ENCODE data around the gene TPD52L1. TPM values are rescaled to one million over a fixed set of nuclear protein-coding genes. Genes with fewer than 3 reads are reported as not detected.

TPD52L1 gene
- total and polyA plus RNA-seq, 2 experiments from 2014 or later = 22.8 to 24.0 TPM

DNA sequence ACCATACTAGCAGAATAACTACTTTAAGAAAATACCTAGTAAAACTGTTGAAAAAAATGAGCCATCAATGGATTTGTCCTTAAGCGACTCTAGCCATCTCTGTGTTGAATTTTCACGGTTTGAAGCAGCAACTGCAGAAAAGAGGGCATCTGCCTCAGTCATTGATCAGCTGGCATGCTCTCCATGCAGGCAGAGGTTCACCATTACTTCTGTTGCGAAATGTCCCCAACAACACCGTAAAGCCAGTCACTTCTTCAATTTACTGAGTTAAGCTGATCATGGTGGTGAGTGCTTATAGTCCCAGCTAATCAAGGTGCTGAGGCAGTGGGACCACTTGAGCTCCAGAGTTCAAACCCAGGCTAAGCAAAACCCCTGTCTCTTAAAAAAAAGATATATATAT, 11.1 kb downstream of the TPD52L1 start:
- TF ChIP-seq REST (IDR thresholded peaks at IDR 0.05; ENCODE audit: unreplicated experiment) = no peak
- no peak for TF ChIP-seq JUNB (IDR thresholded peaks at IDR 0.05; ENCODE audit: unreplicated experiment)
- TF ChIP-seq POLR2AphosphoS5 (IDR thresholded peaks at IDR 0.05; ENCODE audit: low read depth) = no peak
- TF ChIP-seq CREB1 (CRISPR knock-in tag; IDR thresholded peaks at IDR 0.05; ENCODE audit: low read depth) = no peak
- TF ChIP-seq STAT1 (IDR thresholded peaks at IDR 0.05; ENCODE audit: unreplicated experiment) = no peak
- TF ChIP-seq, protein P1, sequence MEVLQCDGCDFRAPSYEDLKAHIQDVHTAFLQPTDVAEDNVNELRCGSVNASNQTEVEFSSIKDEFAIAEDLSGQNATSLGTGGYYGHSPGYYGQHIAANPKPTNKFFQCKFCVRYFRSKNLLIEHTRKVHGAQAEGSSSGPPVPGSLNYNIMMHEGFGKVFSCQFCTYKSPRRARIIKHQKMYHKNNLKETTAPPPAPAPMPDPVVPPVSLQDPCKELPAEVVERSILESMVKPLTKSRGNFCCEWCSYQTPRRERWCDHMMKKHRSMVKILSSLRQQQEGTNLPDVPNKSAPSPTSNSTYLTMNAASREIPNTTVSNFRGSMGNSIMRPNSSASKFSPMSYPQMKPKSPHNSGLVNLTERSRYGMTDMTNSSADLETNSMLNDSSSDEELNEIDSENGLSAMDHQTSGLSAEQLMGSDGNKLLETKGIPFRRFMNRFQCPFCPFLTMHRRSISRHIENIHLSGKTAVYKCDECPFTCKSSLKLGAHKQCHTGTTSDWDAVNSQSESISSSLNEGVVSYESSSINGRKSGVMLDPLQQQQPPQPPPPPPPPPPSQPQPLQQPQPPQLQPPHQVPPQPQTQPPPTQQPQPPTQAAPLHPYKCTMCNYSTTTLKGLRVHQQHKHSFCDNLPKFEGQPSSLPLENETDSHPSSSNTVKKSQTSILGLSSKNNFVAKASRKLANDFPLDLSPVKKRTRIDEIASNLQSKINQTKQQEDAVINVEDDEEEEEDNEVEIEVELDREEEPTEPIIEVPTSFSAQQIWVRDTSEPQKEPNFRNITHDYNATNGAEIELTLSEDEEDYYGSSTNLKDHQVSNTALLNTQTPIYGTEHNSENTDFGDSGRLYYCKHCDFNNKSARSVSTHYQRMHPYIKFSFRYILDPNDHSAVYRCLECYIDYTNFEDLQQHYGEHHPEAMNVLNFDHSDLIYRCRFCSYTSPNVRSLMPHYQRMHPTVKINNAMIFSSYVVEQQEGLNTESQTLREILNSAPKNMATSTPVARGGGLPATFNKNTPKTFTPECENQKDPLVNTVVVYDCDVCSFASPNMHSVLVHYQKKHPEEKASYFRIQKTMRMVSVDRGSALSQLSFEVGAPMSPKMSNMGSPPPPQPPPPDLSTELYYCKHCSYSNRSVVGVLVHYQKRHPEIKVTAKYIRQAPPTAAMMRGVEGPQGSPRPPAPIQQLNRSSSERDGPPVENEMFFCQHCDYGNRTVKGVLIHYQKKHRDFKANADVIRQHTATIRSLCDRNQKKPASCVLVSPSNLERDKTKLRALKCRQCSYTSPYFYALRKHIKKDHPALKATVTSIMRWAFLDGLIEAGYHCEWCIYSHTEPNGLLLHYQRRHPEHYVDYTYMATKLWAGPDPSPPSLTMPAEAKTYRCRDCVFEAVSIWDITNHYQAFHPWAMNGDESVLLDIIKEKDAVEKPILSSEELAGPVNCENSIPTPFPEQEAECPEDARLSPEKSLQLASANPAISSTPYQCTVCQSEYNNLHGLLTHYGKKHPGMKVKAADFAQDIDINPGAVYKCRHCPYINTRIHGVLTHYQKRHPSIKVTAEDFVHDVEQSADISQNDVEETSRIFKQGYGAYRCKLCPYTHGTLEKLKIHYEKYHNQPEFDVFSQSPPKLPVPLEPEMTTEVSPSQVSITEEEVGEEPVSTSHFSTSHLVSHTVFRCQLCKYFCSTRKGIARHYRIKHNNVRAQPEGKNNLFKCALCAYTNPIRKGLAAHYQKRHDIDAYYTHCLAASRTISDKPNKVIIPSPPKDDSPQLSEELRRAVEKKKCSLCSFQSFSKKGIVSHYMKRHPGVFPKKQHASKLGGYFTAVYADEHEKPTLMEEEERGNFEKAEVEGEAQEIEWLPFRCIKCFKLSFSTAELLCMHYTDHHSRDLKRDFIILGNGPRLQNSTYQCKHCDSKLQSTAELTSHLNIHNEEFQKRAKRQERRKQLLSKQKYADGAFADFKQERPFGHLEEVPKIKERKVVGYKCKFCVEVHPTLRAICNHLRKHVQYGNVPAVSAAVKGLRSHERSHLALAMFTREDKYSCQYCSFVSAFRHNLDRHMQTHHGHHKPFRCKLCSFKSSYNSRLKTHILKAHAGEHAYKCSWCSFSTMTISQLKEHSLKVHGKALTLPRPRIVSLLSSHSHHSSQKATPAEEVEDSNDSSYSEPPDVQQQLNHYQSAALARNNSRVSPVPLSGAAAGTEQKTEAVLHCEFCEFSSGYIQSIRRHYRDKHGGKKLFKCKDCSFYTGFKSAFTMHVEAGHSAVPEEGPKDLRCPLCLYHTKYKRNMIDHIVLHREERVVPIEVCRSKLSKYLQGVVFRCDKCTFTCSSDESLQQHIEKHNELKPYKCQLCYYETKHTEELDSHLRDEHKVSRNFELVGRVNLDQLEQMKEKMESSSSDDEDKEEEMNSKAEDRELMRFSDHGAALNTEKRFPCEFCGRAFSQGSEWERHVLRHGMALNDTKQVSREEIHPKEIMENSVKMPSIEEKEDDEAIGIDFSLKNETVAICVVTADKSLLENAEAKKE (CRISPR knock-in tag; IDR thresholded peaks at IDR 0.05) = no peak
- no peak for TF ChIP-seq EZH2phosphoT487 (IDR thresholded peaks at IDR 0.05; ENCODE audit: unreplicated experiment)
- no peak for TF ChIP-seq ZNF331 (CRISPR knock-in tag; IDR thresholded peaks at IDR 0.05; ENCODE audit: low read depth)
- TF ChIP-seq EZH2 (IDR thresholded peaks at IDR 0.05; ENCODE audit: low read depth, unreplicated experiment) = no peak
- TF ChIP-seq, protein P2, sequence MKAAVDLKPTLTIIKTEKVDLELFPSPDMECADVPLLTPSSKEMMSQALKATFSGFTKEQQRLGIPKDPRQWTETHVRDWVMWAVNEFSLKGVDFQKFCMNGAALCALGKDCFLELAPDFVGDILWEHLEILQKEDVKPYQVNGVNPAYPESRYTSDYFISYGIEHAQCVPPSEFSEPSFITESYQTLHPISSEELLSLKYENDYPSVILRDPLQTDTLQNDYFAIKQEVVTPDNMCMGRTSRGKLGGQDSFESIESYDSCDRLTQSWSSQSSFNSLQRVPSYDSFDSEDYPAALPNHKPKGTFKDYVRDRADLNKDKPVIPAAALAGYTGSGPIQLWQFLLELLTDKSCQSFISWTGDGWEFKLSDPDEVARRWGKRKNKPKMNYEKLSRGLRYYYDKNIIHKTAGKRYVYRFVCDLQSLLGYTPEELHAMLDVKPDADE (IDR thresholded peaks at IDR 0.05) = no peak
- no peak for TF ChIP-seq ZNF114 (CRISPR knock-in tag; IDR thresholded peaks at IDR 0.05)
- no peak for TF ChIP-seq CTCF (conservative IDR thresholded peaks at IDR 0.05; ENCODE audit: low read depth in 2 of 2)
- TF ChIP-seq NANOG (IDR thresholded peaks at IDR 0.05; ENCODE audit: borderline replicate concordance) = no peak
- no peaks in the 10 kb centered on the region for H3K9me3 Mint-ChIP-seq
- no peak for ATAC-seq
- no peaks in the 10 kb centered on the region for H4K20me1 ChIP-seq (replicated peaks; ENCODE audit: insufficient read depth)
- no peaks in the 10 kb centered on the region for H3F3A ChIP-seq (replicated peaks; ENCODE audit: low read depth)
- no peak for DNase-seq (ENCODE audit: low spot score)
- no peaks in the 10 kb centered on the region for H3K79me2 ChIP-seq (replicated peaks; ENCODE audit: insufficient read depth)
- H3K9me2 ChIP-seq (ENCODE audit: insufficient read depth) = peaks cover 7% of the 10 kb centered on the region; the same call in 1 of the 2 replicates
- H3K4me3 Mint-ChIP-seq = no peak overlapping the region
- H3K36me3 ChIP-seq (ENCODE audit: insufficient read depth) = no peaks in the 10 kb centered on the region
- H3K36me3 Mint-ChIP-seq (ENCODE audit: low read depth) = no peaks in the 10 kb centered on the region
- no peak overlapping the region for H3K4me3 ChIP-seq
- H3K4me1 ChIP-seq (ENCODE audit: insufficient read depth) = no peaks in the 10 kb centered on the region
- H2AFZ ChIP-seq = no peak overlapping the region
- H3K4me2 ChIP-seq = no peak overlapping the region
- no peak overlapping the region for H3K27ac Mint-ChIP-seq
- peaks cover 2% of the 10 kb centered on the region for H3K27me3 Mint-ChIP-seq (ENCODE audit: insufficient read depth, low read depth, poor library complexity)
- no peaks in the 10 kb centered on the region for H3K27me3 ChIP-seq (ENCODE audit: insufficient read depth)
- H3K27ac ChIP-seq (ENCODE audit: low read depth) = no peak overlapping the region
- no peaks in the 10 kb centered on the region for H3K4me1 Mint-ChIP-seq

All from GM23338 (cell line).